Non-pigmented ciliary epithelial cell (primary cell): ENCODE data around the gene TCEANC.
"Not testable (repeated sequence)": the region's sequence is repeated elsewhere in the genome, so short reads cannot be mapped to it uniquely, and the experiment has no call there.

Experiments used
- DNase-seq: peaks from one replicate; pipeline ENCODE4 v3.0.0-alpha.2; 2010; ENCODE audit warnings: low read depth

Gene TCEANC

GRCh38 chrX:13658602-13659001 is 5.7 kb downstream of the TCEANC start:
- DNase-seq = no peak

- no peak for DNase-seq
Observed at GRCh38 chrX:13659063-13659462, 6.1 kb downstream of the TCEANC start.

GRCh38 chrX:13661735-13662288 is 8.9 kb downstream of the TCEANC start:
- DNase-seq = no peak

- no peak for DNase-seq
Observed at GRCh38 chrX:13662355-13662791, 9.4 kb downstream of the TCEANC start.

GRCh38 chrX:13664020-13664419 is 11.1 kb downstream of the TCEANC start:
- no peak for DNase-seq

DNA sequence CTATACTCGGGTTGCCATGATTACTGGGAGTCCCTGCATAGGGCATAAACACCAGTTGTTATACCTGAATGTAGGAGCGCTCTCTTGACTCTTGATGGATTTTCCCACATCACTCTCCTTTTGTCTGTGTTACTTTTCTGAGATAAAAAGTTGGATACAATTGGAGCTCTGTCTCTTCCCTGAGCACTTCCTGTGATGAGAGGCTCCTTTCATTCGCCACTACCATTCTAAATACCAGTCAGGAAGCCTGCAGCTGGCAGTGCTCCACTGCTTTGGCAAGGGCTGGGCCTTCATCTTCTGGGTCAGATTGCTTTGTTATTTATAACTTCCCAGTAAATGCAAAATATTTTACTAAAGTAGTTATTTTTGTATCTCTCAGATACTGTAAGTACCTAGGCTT is 13.9 kb downstream of the TCEANC start:
- DNase-seq = no peak

GRCh38 chrX:13667919-13668318 is 15.0 kb downstream of the TCEANC start:
- no peak for DNase-seq

GRCh38 chrX:13669246-13669737 is 16.4 kb downstream of the TCEANC start:
- peak; percentile 78 for DNase-seq

GRCh38 chrX:13669755-13670154 is 16.8 kb downstream of the TCEANC start:
- DNase-seq = not testable (repeated sequence)

- DNase-seq = no peak
Observed at GRCh38 chrX:13670197-13670596, 17.3 kb downstream of the TCEANC start.

- DNase-seq = no peak
Observed at GRCh38 chrX:13673016-13673415, 20.1 kb downstream of the TCEANC start.

DNA sequence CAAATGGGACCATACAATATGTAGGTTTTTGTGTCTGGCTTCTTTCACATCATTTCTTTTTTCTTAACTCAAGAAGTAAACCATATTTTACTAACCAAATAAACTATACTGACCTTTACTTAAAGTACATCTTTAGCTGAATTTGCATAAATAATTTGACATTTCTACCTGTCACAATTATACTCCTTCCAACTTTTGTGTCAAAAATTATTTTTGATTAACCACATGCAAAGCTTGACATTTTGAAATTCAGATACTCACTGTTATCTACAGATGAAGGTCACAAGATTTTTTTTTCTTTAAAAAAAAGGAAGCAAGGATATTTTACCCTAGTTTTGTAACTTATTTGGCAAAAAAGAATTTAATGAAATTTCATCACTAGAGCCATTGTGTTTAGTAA is 23.9 kb downstream of the TCEANC start:
- DNase-seq = no peak

DNA sequence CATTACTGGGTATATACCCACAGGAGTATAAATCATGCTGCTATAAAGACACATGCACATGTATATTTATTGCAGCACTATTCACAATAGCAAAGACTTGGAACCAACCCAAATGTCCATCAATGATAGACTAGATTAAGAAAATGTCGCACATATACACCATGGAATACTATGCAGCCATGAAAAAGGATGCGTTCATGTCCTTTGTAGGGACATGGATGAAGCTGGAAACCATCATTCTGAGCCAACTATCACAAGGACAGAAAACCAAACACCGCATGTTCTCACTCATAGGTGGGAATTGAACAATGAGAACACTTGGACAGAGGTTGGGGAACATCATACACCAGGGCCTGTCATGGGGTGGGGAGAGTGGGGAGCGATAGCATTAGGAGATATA is 26.8 kb downstream of the TCEANC start:
- not testable (repeated sequence) for DNase-seq

- DNase-seq = no peak
Observed at GRCh38 chrX:13681595-13681994, 28.7 kb downstream of the TCEANC start.

DNA sequence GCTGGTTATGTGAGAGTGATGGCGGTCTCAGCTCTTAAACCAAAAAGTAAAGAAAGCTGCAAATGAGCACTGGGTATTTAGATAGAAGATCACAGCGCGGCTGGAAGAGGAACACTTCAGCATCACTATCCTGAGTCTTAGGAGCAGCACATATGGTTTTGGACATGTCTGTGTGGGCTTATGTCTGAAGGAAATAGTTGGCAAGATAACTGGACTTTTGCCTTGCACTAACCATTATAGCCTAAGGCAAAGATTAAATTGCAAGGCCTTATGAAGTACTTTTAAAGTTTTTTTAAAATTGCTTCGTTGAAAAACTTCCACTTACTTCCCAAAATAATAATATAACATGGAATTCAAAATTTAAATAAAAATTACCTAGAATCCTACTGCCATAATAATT is 31.4 kb downstream of the TCEANC start:
- no peak for DNase-seq

GRCh38 chrX:13685126-13685763 is 32.3 kb downstream of the TCEANC start:
- no peak for DNase-seq

DNA sequence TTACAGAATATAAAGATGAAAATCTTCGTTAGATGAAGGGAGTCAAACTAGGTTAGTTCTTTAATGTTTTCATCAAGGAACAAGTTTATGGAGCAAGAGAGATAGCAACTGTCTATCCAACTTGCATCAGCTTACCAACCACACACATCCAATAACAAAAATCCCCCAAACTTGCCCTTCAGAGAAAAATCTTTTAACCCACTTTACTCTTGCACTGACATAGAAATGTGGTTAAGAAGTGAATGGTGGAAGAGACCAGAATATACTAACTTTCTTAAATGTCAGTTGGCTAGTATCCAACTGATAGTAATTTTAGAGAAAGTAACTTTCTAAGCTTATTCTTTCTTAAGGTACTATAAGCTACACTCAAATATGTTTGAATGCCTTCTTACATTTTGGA is 34.3 kb downstream of the TCEANC start:
- DNase-seq = no peak

DNA sequence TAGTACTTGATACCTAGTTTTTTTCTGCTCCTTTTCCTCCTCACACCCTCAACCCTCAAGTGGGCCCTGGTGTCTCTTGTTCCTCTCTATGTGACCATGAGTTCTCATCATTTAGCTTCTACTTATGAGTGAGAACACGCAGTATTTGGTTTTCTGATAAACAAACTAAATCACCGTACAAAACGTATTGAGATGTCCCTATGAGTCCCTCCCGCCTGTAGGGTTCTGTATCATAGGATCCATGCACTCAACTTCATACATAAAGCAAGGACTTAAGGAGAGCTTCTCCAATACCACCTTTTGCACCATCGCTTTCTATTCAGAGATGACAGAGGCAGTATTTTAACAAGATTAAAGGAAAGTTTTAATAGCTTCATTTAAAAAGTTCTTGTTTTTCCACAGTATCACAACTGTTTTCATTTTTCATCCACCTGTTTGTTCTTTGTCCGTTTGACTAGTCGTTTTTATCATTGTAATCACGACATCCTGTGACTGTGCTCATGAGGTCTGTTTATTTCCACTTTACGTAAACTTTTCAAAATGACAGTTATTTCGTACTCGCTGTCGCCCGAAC is 35.5 kb downstream of the TCEANC start:
- no peak for DNase-seq

- DNase-seq = no peak
Observed at GRCh38 chrX:13688958-13689740, 36.2 kb downstream of the TCEANC start, which contains the start of gene RAB9A. Gene RAB9A (plus strand): TSS chrX:13689128. CDS start chrX:13708747, 19,619 bp downstream.

DNA sequence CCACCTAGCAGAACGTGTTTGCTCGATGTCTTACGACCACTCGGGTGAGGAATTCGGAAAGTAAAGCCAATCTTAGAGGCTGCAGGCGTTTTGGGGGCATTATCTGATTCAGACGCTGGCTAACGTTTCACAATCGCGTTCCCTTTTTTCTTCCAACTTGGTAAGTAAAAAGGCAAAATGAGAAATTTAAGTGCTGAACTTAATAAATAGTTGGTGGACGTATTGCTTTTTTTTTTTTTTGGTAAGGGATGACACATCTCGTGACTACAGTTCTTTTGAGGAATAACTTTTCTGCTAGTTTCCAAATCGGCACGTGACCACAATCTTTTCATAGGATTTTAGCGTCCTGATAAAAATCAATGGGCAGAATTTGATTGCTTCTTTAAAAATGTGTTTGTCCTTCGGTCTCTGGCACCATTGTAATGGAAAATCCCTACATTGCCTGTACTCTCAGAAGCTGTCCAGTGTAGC is 36.8 kb downstream of the TCEANC start:
- DNase-seq = no peak

- no peak for DNase-seq
Observed at GRCh38 chrX:13690836-13691235, 37.9 kb downstream of the TCEANC start.

DNA sequence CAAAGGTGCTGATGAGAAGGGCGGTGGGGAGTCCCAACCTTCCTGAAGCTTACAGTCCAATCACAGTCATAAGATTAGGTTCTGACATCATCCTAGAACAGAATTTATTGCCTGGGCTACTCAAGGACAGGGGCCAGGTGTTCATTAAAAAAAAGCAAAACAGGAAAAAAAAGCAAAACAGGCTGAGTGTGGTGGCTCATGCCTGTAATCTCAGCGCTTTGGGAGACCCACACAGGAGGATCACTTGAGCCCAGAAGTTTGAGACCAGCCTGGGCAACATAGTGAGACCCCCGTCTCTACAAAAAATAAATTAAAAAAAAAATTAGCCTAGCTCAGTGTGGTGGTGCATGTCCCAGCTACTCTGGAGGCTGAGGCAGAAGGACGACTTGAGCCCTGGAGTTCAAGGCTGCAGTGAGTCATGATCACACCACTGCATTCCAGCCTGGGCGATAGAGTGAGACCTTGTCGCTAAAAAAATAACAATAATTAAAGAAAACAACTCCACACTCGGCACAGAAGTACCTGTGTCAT is 39.0 kb downstream of the TCEANC start:
- DNase-seq = no peak
